Heart left ventricle (tissue), 13 donors: ENCODE measurements around the gene ATXN1.

Experiments used
- POLR2A ChIP-seq, 2 donors: fragments of 450-650 bp; IDR thresholded peaks; one replicate each; pipeline ENCODE4 v1.6.1; 2017; ENCODE audit warnings: antibody characterized with exemption in 2 of 2, mild to moderate bottlenecking in 2 of 2, moderate library complexity in 2 of 2
- TF ChIP-seq, protein P1 (sequence below), 12 donors: fragments of 200-600 bp; sonication (generic) in 4 of 12; IDR thresholded peaks; one replicate each; pipeline versions ENCODE4 v1.5.0 to v1.8.0; 2018 to 2022; ENCODE audit warnings: antibody characterized with exemption in 12 of 12, mild to moderate bottlenecking in 5 of 12
- donor health status: ischemic (EF 13 %, LVEDD 7.1; RV severe dilation, severe dysfunction).
- donor health status: DM: no; HTN: yes; CAD: no.
- donor health status: DM: no; HTN: no; CAD: no.
- donor health status: ischemic (EF 25% LVEDD 6.9; RV normal size, moderate dysfunction).
- donor health status: ischemic (EF 25% LVEDD 5.7; RV mildly dilated, moderate dysfunction).
- donor health status: ischemic (EF 35%, LVEDD 5.7; RV mildly dilated, moderate dysfunction).
- donor health status: nonischemic (EF 11% LVEDD 7.7; RV severe dilation, severe dysfunction).
- donor health status: DM: yes; HTN: yes; CAD: no.
- donor health status: PGD.
- donor health status: ischemic (EF 29% LVEDD 5.4; RV normal size, mild dysfunction).
- donor health status: nonischemic (EF 23%, LVEDD 6.1; RV moderate dilation, normal function).

DNA sequence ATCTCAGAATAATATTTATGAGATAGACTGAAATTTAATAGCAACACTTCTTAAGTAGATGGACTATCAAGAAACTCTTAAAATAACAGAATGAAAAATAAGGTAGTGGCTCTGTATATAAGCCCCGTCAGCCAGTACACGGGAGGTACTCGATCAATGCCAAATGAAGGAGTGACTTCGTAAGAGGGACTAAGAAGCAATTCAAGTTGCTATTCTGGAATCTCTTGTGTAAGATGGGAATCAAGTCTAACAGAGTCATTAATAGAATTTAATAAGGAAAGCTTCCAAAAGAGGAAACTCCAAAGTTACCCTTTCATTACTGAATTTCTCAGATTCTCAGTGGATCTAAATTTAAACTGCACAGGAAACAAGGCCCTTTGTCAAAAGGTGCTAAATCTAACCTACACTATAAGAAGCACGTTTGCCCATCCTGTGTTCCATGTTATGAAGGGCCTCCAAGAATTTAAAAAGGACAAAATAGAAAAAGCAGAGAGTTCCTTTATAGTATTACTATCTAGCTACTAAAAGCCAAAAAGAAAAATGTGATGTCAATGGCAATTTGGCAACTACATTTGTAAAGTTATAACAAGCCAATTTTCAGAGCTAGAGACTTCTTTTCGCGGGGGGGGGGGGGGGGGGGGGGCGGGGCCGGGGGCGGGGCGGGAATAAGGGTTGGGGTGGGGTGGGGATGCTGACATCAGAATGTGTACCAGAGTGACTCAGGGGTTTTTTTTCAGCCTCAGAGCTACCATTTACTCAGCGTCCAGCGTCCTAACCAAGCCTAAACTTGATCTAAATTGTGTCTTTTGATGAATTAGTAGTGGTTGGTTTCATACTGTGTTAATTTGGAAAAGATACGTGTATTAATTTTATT, 322.3 kb downstream of the ATXN1 start:
- TF ChIP-seq, protein P1, sequence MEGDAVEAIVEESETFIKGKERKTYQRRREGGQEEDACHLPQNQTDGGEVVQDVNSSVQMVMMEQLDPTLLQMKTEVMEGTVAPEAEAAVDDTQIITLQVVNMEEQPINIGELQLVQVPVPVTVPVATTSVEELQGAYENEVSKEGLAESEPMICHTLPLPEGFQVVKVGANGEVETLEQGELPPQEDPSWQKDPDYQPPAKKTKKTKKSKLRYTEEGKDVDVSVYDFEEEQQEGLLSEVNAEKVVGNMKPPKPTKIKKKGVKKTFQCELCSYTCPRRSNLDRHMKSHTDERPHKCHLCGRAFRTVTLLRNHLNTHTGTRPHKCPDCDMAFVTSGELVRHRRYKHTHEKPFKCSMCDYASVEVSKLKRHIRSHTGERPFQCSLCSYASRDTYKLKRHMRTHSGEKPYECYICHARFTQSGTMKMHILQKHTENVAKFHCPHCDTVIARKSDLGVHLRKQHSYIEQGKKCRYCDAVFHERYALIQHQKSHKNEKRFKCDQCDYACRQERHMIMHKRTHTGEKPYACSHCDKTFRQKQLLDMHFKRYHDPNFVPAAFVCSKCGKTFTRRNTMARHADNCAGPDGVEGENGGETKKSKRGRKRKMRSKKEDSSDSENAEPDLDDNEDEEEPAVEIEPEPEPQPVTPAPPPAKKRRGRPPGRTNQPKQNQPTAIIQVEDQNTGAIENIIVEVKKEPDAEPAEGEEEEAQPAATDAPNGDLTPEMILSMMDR (IDR thresholded peaks at IDR 0.05) = no peak
- no peak for TF ChIP-seq POLR2A (IDR thresholded peaks at IDR 0.05)
